ENCODE results near the gene CNTNAP2.

CNTNAP2 gene

GRCh38 chr7:146119002-146119401 is 2.4 kb downstream of the CNTNAP2 start:
- DNase-seq (ENCODE audit: low spot score) = no peak
- no peak overlapping the region for H3K4me3 ChIP-seq
- TF ChIP-seq, protein P1, sequence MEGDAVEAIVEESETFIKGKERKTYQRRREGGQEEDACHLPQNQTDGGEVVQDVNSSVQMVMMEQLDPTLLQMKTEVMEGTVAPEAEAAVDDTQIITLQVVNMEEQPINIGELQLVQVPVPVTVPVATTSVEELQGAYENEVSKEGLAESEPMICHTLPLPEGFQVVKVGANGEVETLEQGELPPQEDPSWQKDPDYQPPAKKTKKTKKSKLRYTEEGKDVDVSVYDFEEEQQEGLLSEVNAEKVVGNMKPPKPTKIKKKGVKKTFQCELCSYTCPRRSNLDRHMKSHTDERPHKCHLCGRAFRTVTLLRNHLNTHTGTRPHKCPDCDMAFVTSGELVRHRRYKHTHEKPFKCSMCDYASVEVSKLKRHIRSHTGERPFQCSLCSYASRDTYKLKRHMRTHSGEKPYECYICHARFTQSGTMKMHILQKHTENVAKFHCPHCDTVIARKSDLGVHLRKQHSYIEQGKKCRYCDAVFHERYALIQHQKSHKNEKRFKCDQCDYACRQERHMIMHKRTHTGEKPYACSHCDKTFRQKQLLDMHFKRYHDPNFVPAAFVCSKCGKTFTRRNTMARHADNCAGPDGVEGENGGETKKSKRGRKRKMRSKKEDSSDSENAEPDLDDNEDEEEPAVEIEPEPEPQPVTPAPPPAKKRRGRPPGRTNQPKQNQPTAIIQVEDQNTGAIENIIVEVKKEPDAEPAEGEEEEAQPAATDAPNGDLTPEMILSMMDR (IDR thresholded peaks at IDR 0.05) = no peak
- no peak overlapping the region for H3K27ac ChIP-seq

DNA sequence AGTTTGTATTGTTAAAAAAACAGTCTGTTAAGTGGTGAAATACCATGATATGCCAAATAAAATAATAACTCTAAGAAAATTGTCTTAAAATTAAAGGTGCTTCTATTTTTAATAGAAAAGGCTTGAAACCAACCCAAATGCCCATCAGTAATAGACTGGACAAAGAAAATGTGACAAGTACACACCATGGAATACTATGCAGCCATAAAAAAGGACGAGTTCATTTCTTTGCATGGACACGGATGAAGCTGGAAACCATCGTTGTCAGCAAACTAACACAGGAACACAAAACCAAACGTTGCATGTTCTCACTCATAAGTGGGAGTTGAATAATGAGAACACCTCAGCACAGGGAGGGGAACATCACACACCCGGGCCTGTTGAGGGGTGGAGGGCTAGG is 7.1 kb downstream of the CNTNAP2 start:
- Histone ChIP-seq H3K4me3 (no peak overlapping the region), H3K27ac (no peak overlapping the region)
- TF ChIP-seq, protein P1 (IDR thresholded peaks at IDR 0.05) = no peak
- no peak for DNase-seq (ENCODE audit: low spot score)

- Histone ChIP-seq H3K27ac (no peak overlapping the region), H3K4me3 (no peak overlapping the region)
- TF ChIP-seq, protein P1 (IDR thresholded peaks at IDR 0.05) = no peak
- no peak for DNase-seq (ENCODE audit: low spot score)
Observed at GRCh38 chr7:146126767-146127509, 10.3 kb downstream of the CNTNAP2 start.

GRCh38 chr7:146129296-146129695 is 12.7 kb downstream of the CNTNAP2 start:
- TF ChIP-seq, protein P1 (IDR thresholded peaks at IDR 0.05) = no peak
- no peak overlapping the region for H3K4me3 ChIP-seq
- DNase-seq (ENCODE audit: low spot score) = no peak

GRCh38 chr7:146129997-146130396 is 13.4 kb downstream of the CNTNAP2 start:
- TF ChIP-seq, protein P1 (IDR thresholded peaks at IDR 0.05) = no peak
- Histone ChIP-seq H3K27ac (no peak overlapping the region), H3K4me3 (no peak overlapping the region)
- no peak for DNase-seq (ENCODE audit: low spot score)

More at GRCh38 chr7:146129296-146129695, 12.7 kb downstream of the CNTNAP2 start:
- no peak overlapping the region for H3K27ac ChIP-seq

GRCh38 chr7:146131701-146132100 is 15.1 kb downstream of the CNTNAP2 start:
- Histone ChIP-seq H3K4me3 (no peak overlapping the region), H3K27ac (no peak overlapping the region)
- TF ChIP-seq, protein P1 (IDR thresholded peaks at IDR 0.05) = no peak
- no peak for DNase-seq (ENCODE audit: low spot score)

DNA sequence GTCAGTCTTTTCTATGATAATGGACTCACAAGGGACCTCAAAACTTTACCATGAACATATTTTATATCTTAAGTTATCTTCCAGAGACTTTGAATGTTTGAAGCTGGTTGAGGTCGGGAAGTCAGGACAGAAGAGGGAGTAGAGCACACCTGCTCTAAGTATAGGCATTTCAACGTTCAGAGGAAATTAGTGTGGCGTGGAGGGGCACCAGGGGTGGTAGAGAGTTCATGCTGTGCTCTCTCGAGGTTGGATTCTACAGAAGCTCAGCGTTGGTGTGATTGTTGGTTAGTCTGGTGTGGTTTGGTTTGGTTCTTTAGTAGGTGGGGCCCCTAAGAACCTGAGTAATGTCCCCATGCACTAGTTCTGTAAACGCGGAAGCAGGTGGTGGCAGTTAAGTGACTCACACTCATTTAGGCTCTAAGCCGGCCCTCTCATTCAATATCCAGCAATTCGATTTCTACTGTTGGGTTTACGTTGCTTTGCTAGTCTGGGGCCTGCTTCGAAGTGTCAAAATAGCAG is 19.8 kb downstream of the CNTNAP2 start:
- TF ChIP-seq, protein P1 (IDR thresholded peaks at IDR 0.05) = no peak
- H3K4me3 ChIP-seq = no peak overlapping the region
- no peak for DNase-seq (ENCODE audit: low spot score)
- H3K27ac ChIP-seq = no peak overlapping the region

Data from coronary artery (tissue), 2 donors.